ENCODE data around the gene PARK7. TPM values are rescaled to one million over a fixed set of nuclear protein-coding genes. Genes with fewer than 3 reads are reported as not detected.

PARK7 gene
- total RNA-seq, 1 donor: 60.9 TPM

Small RNAs within 50 kb of the gene (small RNA-seq; reads per million reads assigned to genes)
- not detected for gene RF00019

Other genes with a start within 250 kb of the PARK7 start
- 21.8 TPM for gene VAMP3, start 190.4 kb upstream of the PARK7 start, total RNA-seq
- 2.2 TPM for gene PER3, start 177.4 kb upstream of the PARK7 start, total RNA-seq
- not detected for gene UTS2, start 108.6 kb upstream of the PARK7 start, total RNA-seq
- gene TNFRSF9, start 20.9 kb upstream of the PARK7 start, total RNA-seq: under 0.01 TPM
- 0.27 TPM for gene ERRFI1, start 64.6 kb downstream of the PARK7 start, total RNA-seq